Measurements from ENCODE around the gene ANKRD40.

The ANKRD40 gene

GRCh38 chr17:50663812-50664374 is 43.8 kb downstream of the ANKRD40 start:
- H3K4me1 Mint-ChIP-seq = peaks cover 13 to 15% of the 10 kb centered on the region in 2 donors
- no peak for DNase-seq
- H3K27me3 Mint-ChIP-seq = peaks cover 23 to 32% of the 10 kb centered on the region in 2 donors
- H3K27ac Mint-ChIP-seq = no peak overlapping the region
- H3K9me3 Mint-ChIP-seq = no peaks in the 10 kb centered on the region
- no peak for ATAC-seq (replicated peaks)
- H3K4me3 Mint-ChIP-seq = no peak overlapping the region
- no peaks in the 10 kb centered on the region for H3K36me3 Mint-ChIP-seq

GRCh38 chr17:50662632-50663225 is 45.0 kb downstream of the ANKRD40 start:
- Mint-ChIP-seq H3K9me3 (no peaks in the 10 kb centered on the region), H3K27me3 (peaks cover 35 to 40% of the 10 kb centered on the region in 2 donors), H3K4me1 (peaks cover 13 to 15% of the 10 kb centered on the region in 2 donors), H3K27ac (peak overlapping the region; percentile 43), H3K36me3 (no peaks in the 10 kb centered on the region), H3K4me3 (no peak overlapping the region)
- ATAC-seq (replicated peaks) = no peak
- no peak for DNase-seq

GRCh38 chr17:50661795-50662391 is 45.8 kb downstream of the ANKRD40 start:
- Mint-ChIP-seq H3K27ac (peak overlapping the region; percentile 91), H3K27me3 (peaks cover 43 to 49% of the 10 kb centered on the region in 2 donors), H3K36me3 (no peaks in the 10 kb centered on the region), H3K9me3 (no peaks in the 10 kb centered on the region), H3K4me1 (peaks cover 13 to 15% of the 10 kb centered on the region in 2 donors), H3K4me3 (peak overlapping the region in 1 of 2 donors; percentile 42)
- DNase-seq (no peak), ATAC-seq (replicated peaks) (peak; percentile 25 to 61)

- Mint-ChIP-seq H3K9me3 (no peaks in the 10 kb centered on the region), H3K4me1 (peaks cover 13 to 15% of the 10 kb centered on the region in 2 donors), H3K27ac (peak overlapping the region; percentile 91), H3K27me3 (peaks cover 49 to 53% of the 10 kb centered on the region in 2 donors), H3K4me3 (no peak overlapping the region), H3K36me3 (no peaks in the 10 kb centered on the region)
- no peak for DNase-seq
- ATAC-seq (replicated peaks) = no peak
Observed at GRCh38 chr17:50661348-50661747, 46.4 kb downstream of the ANKRD40 start.

GRCh38 chr17:50660887-50661345 is 46.8 kb downstream of the ANKRD40 start:
- Mint-ChIP-seq H3K27me3 (peaks cover 50% of the 10 kb centered on the region in 2 donors), H3K4me3 (no peak overlapping the region), H3K27ac (peak overlapping the region; percentile 70)

GRCh38 chr17:50660042-50660886 is 47.5 kb downstream of the ANKRD40 start:
- Mint-ChIP-seq H3K36me3 (no peaks in the 10 kb centered on the region), H3K27me3 (peaks cover 50 to 53% of the 10 kb centered on the region in 2 donors), H3K27ac (peak overlapping the region; percentile 84), H3K4me1 (peaks cover 13 to 15% of the 10 kb centered on the region in 2 donors), H3K9me3 (no peaks in the 10 kb centered on the region), H3K4me3 (no peak overlapping the region)
- DNase-seq (no peak), ATAC-seq (replicated peaks) (no peak)

More at GRCh38 chr17:50660887-50661345, 46.8 kb downstream of the ANKRD40 start:
- H3K9me3 Mint-ChIP-seq = no peaks in the 10 kb centered on the region
- ATAC-seq (replicated peaks) (no peak), DNase-seq (no peak)
- peaks cover 13 to 15% of the 10 kb centered on the region in 2 donors for H3K4me1 Mint-ChIP-seq
- no peaks in the 10 kb centered on the region for H3K36me3 Mint-ChIP-seq

- H3K9me3 Mint-ChIP-seq = no peaks in the 10 kb centered on the region
- no peak for DNase-seq
- H3K4me3 Mint-ChIP-seq = no peak overlapping the region
- peaks cover 13 to 15% of the 10 kb centered on the region in 2 donors for H3K4me1 Mint-ChIP-seq
- H3K27me3 Mint-ChIP-seq = peaks cover 50 to 53% of the 10 kb centered on the region in 2 donors
- no peak overlapping the region for H3K27ac Mint-ChIP-seq
- no peaks in the 10 kb centered on the region for H3K36me3 Mint-ChIP-seq
- ATAC-seq (replicated peaks) = no peak
Observed at GRCh38 chr17:50659179-50659578, 48.5 kb downstream of the ANKRD40 start.

- Mint-ChIP-seq H3K36me3 (no peaks in the 10 kb centered on the region), H3K9me3 (no peaks in the 10 kb centered on the region)
Observed at GRCh38 chr17:50658616-50659015, 49.1 kb downstream of the ANKRD40 start.

GRCh38 chr17:50657627-50658026 is 50.1 kb downstream of the ANKRD40 start:
- no peaks in the 10 kb centered on the region for H3K36me3 Mint-ChIP-seq
- peaks cover 13 to 15% of the 10 kb centered on the region in 2 donors for H3K4me1 Mint-ChIP-seq

More at GRCh38 chr17:50658616-50659015, 49.1 kb downstream of the ANKRD40 start:
- H3K4me1 Mint-ChIP-seq = peaks cover 13 to 15% of the 10 kb centered on the region in 2 donors
- H3K27ac Mint-ChIP-seq = no peak overlapping the region
- ATAC-seq (replicated peaks) (no peak), DNase-seq (no peak)
- peaks cover 50 to 53% of the 10 kb centered on the region in 2 donors for H3K27me3 Mint-ChIP-seq
- no peak overlapping the region for H3K4me3 Mint-ChIP-seq

GRCh38 chr17:50657054-50657453 is 50.7 kb downstream of the ANKRD40 start:
- Mint-ChIP-seq H3K9me3 (no peaks in the 10 kb centered on the region), H3K4me1 (peaks cover 12 to 13% of the 10 kb centered on the region in 2 donors), H3K36me3 (no peaks in the 10 kb centered on the region), H3K27ac (no peak overlapping the region), H3K27me3 (peaks cover 43 to 44% of the 10 kb centered on the region in 2 donors), H3K4me3 (no peak overlapping the region)
- ATAC-seq (replicated peaks) (no peak), DNase-seq (no peak)

More at GRCh38 chr17:50657627-50658026, 50.1 kb downstream of the ANKRD40 start:
- Mint-ChIP-seq H3K4me3 (no peak overlapping the region), H3K27me3 (peaks cover 44 to 46% of the 10 kb centered on the region in 2 donors), H3K27ac (no peak overlapping the region), H3K9me3 (no peaks in the 10 kb centered on the region)
- no peak for ATAC-seq (replicated peaks)
- no peak for DNase-seq

GRCh38 chr17:50656509-50656908 is 51.2 kb downstream of the ANKRD40 start:
- H3K27ac Mint-ChIP-seq = no peak overlapping the region
- no peak overlapping the region for H3K4me3 Mint-ChIP-seq
- DNase-seq = no peak
- H3K36me3 Mint-ChIP-seq = no peaks in the 10 kb centered on the region
- no peak for ATAC-seq (replicated peaks)
- H3K9me3 Mint-ChIP-seq = no peaks in the 10 kb centered on the region
- H3K4me1 Mint-ChIP-seq = peaks cover 6 to 8% of the 10 kb centered on the region in 2 donors
- H3K27me3 Mint-ChIP-seq = peaks cover 38% of the 10 kb centered on the region in 2 donors

GRCh38 chr17:50653738-50654137 is 54.0 kb downstream of the ANKRD40 start:
- no peaks in the 10 kb centered on the region for H3K36me3 Mint-ChIP-seq
- no peaks in the 10 kb centered on the region for H3K4me1 Mint-ChIP-seq
- ATAC-seq (replicated peaks) (no peak), DNase-seq (no peak)
- H3K9me3 Mint-ChIP-seq = no peaks in the 10 kb centered on the region
- H3K4me3 Mint-ChIP-seq = no peak overlapping the region
- peaks cover 29 to 31% of the 10 kb centered on the region in 2 donors for H3K27me3 Mint-ChIP-seq
- H3K27ac Mint-ChIP-seq = no peak overlapping the region

GRCh38 chr17:50651661-50652060 is 56.1 kb downstream of the ANKRD40 start:
- peaks cover 15 to 22% of the 10 kb centered on the region in 2 donors for H3K27me3 Mint-ChIP-seq
- H3K27ac Mint-ChIP-seq = no peak overlapping the region
- no peaks in the 10 kb centered on the region for H3K9me3 Mint-ChIP-seq
- no peak overlapping the region for H3K4me3 Mint-ChIP-seq
- ATAC-seq (replicated peaks) (no peak), DNase-seq (no peak)
- no peaks in the 10 kb centered on the region for H3K36me3 Mint-ChIP-seq
- H3K4me1 Mint-ChIP-seq = no peaks in the 10 kb centered on the region
